ENCODE results near the gene SLC26A8.

- TF ChIP-seq CTCF (IDR thresholded peaks at IDR 0.05; ENCODE audit: insufficient read depth, low read length, poor library complexity, severe bottlenecking) = no peak
- TF ChIP-seq EZH2phosphoT487 (conservative IDR thresholded peaks at IDR 0.05; ENCODE audit: low read length) = no peak
These were observed 129.7 kb downstream of the SLC26A8 start for GRCh38 chr6:35894776-35895175.
